ENCODE results near the gene NOS2.
"Not testable (repeated sequence)": the region's sequence is repeated elsewhere in the genome, so short reads cannot be mapped to it uniquely, and the experiment has no call there.

Gene NOS2

GRCh38 chr17:27824176-27824715, 23.9 kb upstream of the NOS2 start:
- no peak overlapping the region for H3K4me3 ChIP-seq (ENCODE audit: low read length)
- DNase-seq (ENCODE audit: low read depth, low spot score): no peak

GRCh38 chr17:27822108-27822507, 21.8 kb upstream of the NOS2 start:
- not testable (repeated sequence) for H3K4me3 ChIP-seq (ENCODE audit: low read length); DNase-seq (ENCODE audit: low read depth, low spot score)

GRCh38 chr17:27821318-27821717, 21.0 kb upstream of the NOS2 start:
- H3K4me3 ChIP-seq (ENCODE audit: low read length): no peak overlapping the region
- DNase-seq (ENCODE audit: low read depth, low spot score): no peak

GRCh38 chr17:27819145-27819544, 18.8 kb upstream of the NOS2 start:
- H3K4me3 ChIP-seq (ENCODE audit: low read length): no peak overlapping the region
- DNase-seq (ENCODE audit: low read depth, low spot score): no peak

- no peak for DNase-seq (ENCODE audit: low read depth, low spot score)
- no peak overlapping the region for H3K4me3 ChIP-seq (ENCODE audit: low read length)
Measured at GRCh38 chr17:27818401-27819105, 18.2 kb upstream of the NOS2 start.

- H3K4me3 ChIP-seq (ENCODE audit: low read length): no peak overlapping the region
- no peak for DNase-seq (ENCODE audit: low read depth, low spot score)
Measured at GRCh38 chr17:27817731-27818130, 17.4 kb upstream of the NOS2 start.

GRCh38 chr17:27816946-27817345, 16.6 kb upstream of the NOS2 start:
- DNase-seq (ENCODE audit: low read depth, low spot score): no peak
- no peak overlapping the region for H3K4me3 ChIP-seq (ENCODE audit: low read length)

GRCh38 chr17:27811961-27812360, 11.6 kb upstream of the NOS2 start:
- no peak overlapping the region for H3K4me3 ChIP-seq (ENCODE audit: low read length)
- no peak for DNase-seq (ENCODE audit: low read depth, low spot score)

- no peak for DNase-seq (ENCODE audit: low read depth, low spot score)
Measured at GRCh38 chr17:27810902-27811557, 10.7 kb upstream of the NOS2 start.

GRCh38 chr17:27810211-27810901, 10.0 kb upstream of the NOS2 start:
- no peak for DNase-seq (ENCODE audit: low read depth, low spot score)
- no peak overlapping the region for H3K4me3 ChIP-seq (ENCODE audit: low read length)

More at GRCh38 chr17:27810902-27811557, 10.7 kb upstream of the NOS2 start:
- H3K4me3 ChIP-seq (ENCODE audit: low read length): no peak overlapping the region

GRCh38 chr17:27809555-27809954, 9.2 kb upstream of the NOS2 start:
- no peak for DNase-seq (ENCODE audit: low read depth, low spot score)
- no peak overlapping the region for H3K4me3 ChIP-seq (ENCODE audit: low read length)

- DNase-seq (ENCODE audit: low read depth, low spot score): no peak
- no peak overlapping the region for H3K4me3 ChIP-seq (ENCODE audit: low read length)
Measured at GRCh38 chr17:27808628-27809027, 8.3 kb upstream of the NOS2 start.

GRCh38 chr17:27807567-27808470, 7.5 kb upstream of the NOS2 start:
- H3K4me3 ChIP-seq (ENCODE audit: low read length): peak overlapping the region; percentile 15; the same call in 1 of the 2 replicates
- DNase-seq (ENCODE audit: low read depth, low spot score): peak; percentile 87

GRCh38 chr17:27805520-27806146, 5.3 kb upstream of the NOS2 start:
- H3K4me3 ChIP-seq (ENCODE audit: low read length): peak overlapping the region; percentile 43
- peak; percentile 91 for DNase-seq (ENCODE audit: low read depth, low spot score)

GRCh38 chr17:27804113-27804512, 3.8 kb upstream of the NOS2 start:
- no peak for DNase-seq (ENCODE audit: low read depth, low spot score)
- no peak overlapping the region for H3K4me3 ChIP-seq (ENCODE audit: low read length)

- DNase-seq (ENCODE audit: low read depth, low spot score): no peak
- H3K4me3 ChIP-seq (ENCODE audit: low read length): no peak overlapping the region
Measured at GRCh38 chr17:27802962-27803680, 2.8 kb upstream of the NOS2 start.

GRCh38 chr17:27802033-27802432, 1.7 kb upstream of the NOS2 start:
- DNase-seq (ENCODE audit: low read depth, low spot score): no peak
- no peak overlapping the region for H3K4me3 ChIP-seq (ENCODE audit: low read length)

- H3K4me3 ChIP-seq (ENCODE audit: low read length): no peak overlapping the region
- DNase-seq (ENCODE audit: low read depth, low spot score): no peak
Measured at GRCh38 chr17:27798376-27798775, 2.0 kb downstream of the NOS2 start.
